Mucosa of stomach (tissue), 1 donor: ENCODE data around the gene SH2D4B.

Experiments
- H3K27me3 ChIP-seq: one replicate; pipeline ENCODE4 v1.7.0; 2013; ENCODE audit warnings: mild to moderate bottlenecking, low read length; ENCODE audit not compliant: control insufficient read depth, insufficient read depth
- H3K36me3 ChIP-seq: one replicate; pipeline ENCODE4 v1.7.0; 2013; ENCODE audit warnings: low read length; ENCODE audit not compliant: control insufficient read depth, insufficient read depth
- H3K4me1 ChIP-seq: one replicate; pipeline ENCODE4 v1.7.0; 2013; ENCODE audit warnings: mild to moderate bottlenecking, low read length; ENCODE audit not compliant: control insufficient read depth, insufficient read depth
- H3K4me3 ChIP-seq: one replicate; pipeline ENCODE4 v1.7.0; 2013; ENCODE audit warnings: low read length
- H3K9ac ChIP-seq: one replicate; pipeline ENCODE4 v1.7.0; 2013; ENCODE audit warnings: mild to moderate bottlenecking, low read length, moderate library complexity
- H3K9me3 ChIP-seq: one replicate; pipeline ENCODE4 v1.7.0; 2013; ENCODE audit warnings: mild to moderate bottlenecking, low read length, moderate library complexity; ENCODE audit not compliant: control insufficient read depth
- donor health status: Pancreatic carcinoma.

Gene SH2D4B

GRCh38 chr10:80520661-80521470 is 16.8 kb upstream of the SH2D4B start:
- H3K9me3 ChIP-seq = no peaks in the 10 kb centered on the region
- H3K9ac ChIP-seq = no peak overlapping the region
- peaks cover 6% of the 10 kb centered on the region for H3K36me3 ChIP-seq
- no peak overlapping the region for H3K4me3 ChIP-seq
- no peaks in the 10 kb centered on the region for H3K27me3 ChIP-seq
- H3K4me1 ChIP-seq = no peaks in the 10 kb centered on the region

- no peaks in the 10 kb centered on the region for H3K27me3 ChIP-seq
- H3K4me1 ChIP-seq = no peaks in the 10 kb centered on the region
- H3K9ac ChIP-seq = no peak overlapping the region
- H3K4me3 ChIP-seq = no peak overlapping the region
- no peaks in the 10 kb centered on the region for H3K36me3 ChIP-seq
- H3K9me3 ChIP-seq = no peaks in the 10 kb centered on the region
These were observed 14.8 kb upstream of the SH2D4B start for GRCh38 chr10:80522756-80523363.

GRCh38 chr10:80523773-80524172 is 13.9 kb upstream of the SH2D4B start:
- Histone ChIP-seq H3K9me3 (no peaks in the 10 kb centered on the region), H3K4me1 (no peaks in the 10 kb centered on the region), H3K9ac (no peak overlapping the region), H3K36me3 (no peaks in the 10 kb centered on the region), H3K4me3 (no peak overlapping the region), H3K27me3 (no peaks in the 10 kb centered on the region)

GRCh38 chr10:80524190-80524909 is 13.4 kb upstream of the SH2D4B start:
- no peaks in the 10 kb centered on the region for H3K9me3 ChIP-seq
- H3K4me3 ChIP-seq = no peak overlapping the region
- no peaks in the 10 kb centered on the region for H3K27me3 ChIP-seq
- H3K9ac ChIP-seq = no peak overlapping the region
- no peaks in the 10 kb centered on the region for H3K36me3 ChIP-seq
- H3K4me1 ChIP-seq = no peaks in the 10 kb centered on the region

- Histone ChIP-seq H3K36me3 (no peaks in the 10 kb centered on the region), H3K9me3 (no peaks in the 10 kb centered on the region), H3K4me3 (no peak overlapping the region), H3K9ac (no peak overlapping the region), H3K27me3 (no peaks in the 10 kb centered on the region), H3K4me1 (peaks cover 4% of the 10 kb centered on the region)
These were observed 11.5 kb upstream of the SH2D4B start for GRCh38 chr10:80526218-80526617.

DNA sequence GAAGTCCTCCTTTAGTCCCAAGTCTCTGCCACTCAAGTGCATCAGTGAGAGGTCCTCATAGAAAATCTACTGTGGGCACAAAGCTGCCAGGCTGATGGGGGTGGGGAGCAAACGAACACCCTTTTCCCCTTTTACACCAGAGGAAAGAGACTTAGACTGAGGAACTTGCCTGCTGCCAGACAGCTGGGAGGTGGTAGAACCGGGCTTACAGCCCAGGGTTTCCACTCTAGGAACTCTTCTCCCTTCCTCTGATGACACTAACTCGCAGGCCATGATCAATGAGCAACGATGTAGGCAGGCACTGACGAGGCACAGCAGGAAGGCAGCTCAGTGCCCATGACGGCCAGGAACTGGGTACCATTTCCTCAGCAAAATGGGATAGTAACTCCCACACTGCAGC is 11.0 kb upstream of the SH2D4B start:
- Histone ChIP-seq H3K9ac (no peak overlapping the region), H3K9me3 (no peaks in the 10 kb centered on the region), H3K4me3 (no peak overlapping the region), H3K36me3 (no peaks in the 10 kb centered on the region), H3K27me3 (no peaks in the 10 kb centered on the region), H3K4me1 (peaks cover 4% of the 10 kb centered on the region)

GRCh38 chr10:80528185-80528700 is 9.5 kb upstream of the SH2D4B start:
- H3K27me3 ChIP-seq = no peaks in the 10 kb centered on the region
- H3K4me1 ChIP-seq = peaks cover 4% of the 10 kb centered on the region
- H3K9me3 ChIP-seq = no peaks in the 10 kb centered on the region
- no peak overlapping the region for H3K4me3 ChIP-seq
- H3K9ac ChIP-seq = no peak overlapping the region
- H3K36me3 ChIP-seq = no peaks in the 10 kb centered on the region

DNA sequence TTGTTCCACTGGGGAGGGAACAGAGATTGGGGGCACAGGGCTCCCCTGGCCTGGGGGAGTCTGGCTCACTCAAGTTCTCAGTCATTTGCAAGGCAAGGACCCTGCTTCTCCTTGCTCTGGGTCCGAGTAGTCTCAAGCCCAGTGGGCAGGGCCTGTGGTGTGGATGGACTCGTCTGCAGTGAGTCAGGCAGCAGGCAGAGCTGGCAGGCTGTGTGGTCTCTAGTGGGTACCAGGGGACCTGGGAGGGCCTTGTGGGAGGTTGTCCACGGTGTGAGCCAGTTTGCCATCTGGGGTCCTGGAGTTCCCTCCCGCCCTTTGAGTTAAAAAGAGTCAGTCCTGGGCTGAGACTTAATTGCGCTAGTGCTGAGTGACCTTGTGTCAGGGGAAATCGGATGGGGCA is 8.8 kb upstream of the SH2D4B start:
- H3K4me1 ChIP-seq = peaks cover 4% of the 10 kb centered on the region
- H3K27me3 ChIP-seq = no peaks in the 10 kb centered on the region
- H3K9me3 ChIP-seq = no peaks in the 10 kb centered on the region
- H3K4me3 ChIP-seq = no peak overlapping the region
- no peak overlapping the region for H3K9ac ChIP-seq
- no peaks in the 10 kb centered on the region for H3K36me3 ChIP-seq

- Histone ChIP-seq H3K9me3 (no peaks in the 10 kb centered on the region), H3K4me1 (peaks cover 4% of the 10 kb centered on the region), H3K9ac (no peak overlapping the region), H3K27me3 (no peaks in the 10 kb centered on the region), H3K36me3 (no peaks in the 10 kb centered on the region), H3K4me3 (no peak overlapping the region)
These were observed 8.1 kb upstream of the SH2D4B start for GRCh38 chr10:80529604-80530003.

DNA sequence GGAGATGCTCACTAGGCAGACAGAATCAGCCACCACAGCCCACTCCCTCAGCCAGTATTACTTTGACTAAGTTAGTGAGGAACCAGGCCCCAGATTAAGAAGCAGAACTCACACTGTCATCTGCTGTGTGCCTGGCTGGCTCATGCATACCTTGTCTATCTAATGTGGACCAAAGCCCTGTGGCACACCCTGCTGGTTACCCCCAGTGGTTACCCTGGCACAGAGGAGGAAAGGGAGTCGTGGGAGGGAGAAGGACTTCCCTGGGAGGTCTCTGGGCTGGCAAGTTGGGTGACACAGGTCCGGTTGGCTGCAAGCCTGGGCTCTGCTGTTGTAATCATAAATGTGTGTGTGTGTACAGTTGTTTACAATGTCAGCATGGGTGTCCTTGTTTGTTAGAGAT is 7.5 kb upstream of the SH2D4B start:
- H3K9ac ChIP-seq = no peak overlapping the region
- no peaks in the 10 kb centered on the region for H3K9me3 ChIP-seq
- peaks cover 4% of the 10 kb centered on the region for H3K4me1 ChIP-seq
- no peak overlapping the region for H3K4me3 ChIP-seq
- H3K27me3 ChIP-seq = no peaks in the 10 kb centered on the region
- no peaks in the 10 kb centered on the region for H3K36me3 ChIP-seq

DNA sequence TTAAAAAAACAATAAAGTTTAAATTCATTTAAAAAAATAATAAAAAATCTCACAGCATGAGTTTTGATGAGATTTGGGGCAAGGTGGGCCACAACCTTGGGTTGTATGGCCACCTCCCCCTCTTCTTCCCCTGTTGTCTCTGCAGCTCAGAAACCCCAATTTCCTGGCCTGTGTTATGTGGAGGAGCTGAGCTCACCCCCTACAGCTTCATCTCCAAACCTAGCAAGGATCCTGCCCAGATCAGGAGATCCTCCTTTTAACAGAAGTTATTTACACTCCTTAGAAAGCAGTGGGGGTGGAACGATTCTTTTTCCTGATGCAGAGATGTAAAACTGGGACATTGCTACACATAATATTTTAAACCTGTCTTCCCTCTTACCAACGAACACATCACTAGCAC is 6.9 kb upstream of the SH2D4B start:
- Histone ChIP-seq H3K36me3 (no peaks in the 10 kb centered on the region), H3K4me1 (peaks cover 4% of the 10 kb centered on the region), H3K9me3 (no peaks in the 10 kb centered on the region), H3K4me3 (no peak overlapping the region), H3K27me3 (no peaks in the 10 kb centered on the region), H3K9ac (no peak overlapping the region)

GRCh38 chr10:80532571-80532970 is 5.1 kb upstream of the SH2D4B start:
- Histone ChIP-seq H3K4me3 (no peak overlapping the region), H3K36me3 (no peaks in the 10 kb centered on the region), H3K9me3 (no peaks in the 10 kb centered on the region), H3K4me1 (peaks cover 11% of the 10 kb centered on the region), H3K27me3 (no peaks in the 10 kb centered on the region), H3K9ac (no peak overlapping the region)
